Stimulated activated CD8-positive, alpha-beta memory T cell treated with anti-CD3 and anti-CD28 coated beads, Interleukin-4, amount 100 ng/mL, for 24 hours (primary cell): ENCODE results near the gene PLVAP.
A peak's percentile ranks its signal among the peaks of the same experiment; 100 is the strongest.

Experiments used
- DNase-seq: peaks from one replicate; pipeline ENCODE4 v3.0.0-alpha.2; 2020; ENCODE audit warnings: low read depth

PLVAP gene

DNA sequence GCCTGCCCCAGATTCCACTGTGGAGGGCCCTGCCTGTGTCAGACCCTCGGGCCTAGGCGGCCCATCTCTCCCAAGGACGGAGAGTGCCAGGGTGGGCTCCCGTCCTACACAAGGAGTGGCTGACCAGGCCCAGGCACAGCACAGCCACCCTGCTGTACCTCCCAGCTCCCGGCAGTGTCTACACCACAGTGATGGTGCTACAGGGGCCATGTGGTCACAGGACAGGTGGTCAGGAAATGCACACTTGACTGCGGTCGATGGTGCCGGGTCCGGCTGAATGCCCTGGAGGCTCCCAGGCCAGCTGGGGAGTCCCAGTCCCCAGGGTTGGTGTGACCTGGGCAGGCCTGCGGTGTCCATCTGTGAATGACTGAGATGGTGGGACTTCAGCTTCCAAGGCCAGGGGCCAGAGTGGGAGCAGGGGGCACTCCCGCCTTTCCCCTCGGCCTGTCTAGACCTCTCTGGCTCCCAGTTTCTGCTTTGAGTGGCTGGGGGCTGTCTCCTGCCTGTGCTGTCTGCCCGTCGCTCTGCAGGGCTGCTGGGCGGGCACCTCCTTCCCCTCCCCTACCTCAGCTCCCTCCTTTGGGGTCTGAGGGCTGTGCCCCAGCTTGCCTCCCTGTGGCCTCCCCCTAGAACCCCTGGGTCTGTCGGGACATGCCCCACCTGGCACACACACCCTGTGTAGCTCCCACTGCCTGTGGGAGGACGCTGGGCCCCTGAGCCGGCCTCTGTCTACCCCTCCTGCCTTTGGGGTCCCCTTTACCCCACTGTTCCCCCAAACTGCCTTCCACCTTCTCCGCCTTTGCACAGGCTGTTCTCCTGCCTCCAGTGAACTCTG, 55.3 kb downstream of the PLVAP start:
- no peak for DNase-seq

DNA sequence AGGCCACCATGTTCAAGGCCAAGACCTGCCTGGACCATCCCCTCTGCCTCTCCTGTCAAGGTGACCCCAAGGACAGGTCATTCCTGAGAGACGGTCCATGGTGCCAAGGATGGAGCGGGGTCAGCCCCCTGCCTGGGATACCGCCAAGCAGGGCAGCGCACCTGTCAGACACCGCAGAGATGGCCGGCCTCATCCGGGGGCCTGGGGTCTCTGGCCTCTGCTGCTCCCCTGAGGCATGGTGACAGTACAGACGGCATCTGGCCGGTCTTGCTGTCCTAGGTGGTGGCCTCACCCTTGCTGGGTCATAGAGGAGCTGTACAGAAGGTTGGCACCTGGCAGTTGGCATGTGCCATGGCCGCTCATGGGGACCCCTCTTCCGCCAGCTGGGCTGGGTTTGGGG, 56.7 kb downstream of the PLVAP start:
- no peak for DNase-seq

DNA sequence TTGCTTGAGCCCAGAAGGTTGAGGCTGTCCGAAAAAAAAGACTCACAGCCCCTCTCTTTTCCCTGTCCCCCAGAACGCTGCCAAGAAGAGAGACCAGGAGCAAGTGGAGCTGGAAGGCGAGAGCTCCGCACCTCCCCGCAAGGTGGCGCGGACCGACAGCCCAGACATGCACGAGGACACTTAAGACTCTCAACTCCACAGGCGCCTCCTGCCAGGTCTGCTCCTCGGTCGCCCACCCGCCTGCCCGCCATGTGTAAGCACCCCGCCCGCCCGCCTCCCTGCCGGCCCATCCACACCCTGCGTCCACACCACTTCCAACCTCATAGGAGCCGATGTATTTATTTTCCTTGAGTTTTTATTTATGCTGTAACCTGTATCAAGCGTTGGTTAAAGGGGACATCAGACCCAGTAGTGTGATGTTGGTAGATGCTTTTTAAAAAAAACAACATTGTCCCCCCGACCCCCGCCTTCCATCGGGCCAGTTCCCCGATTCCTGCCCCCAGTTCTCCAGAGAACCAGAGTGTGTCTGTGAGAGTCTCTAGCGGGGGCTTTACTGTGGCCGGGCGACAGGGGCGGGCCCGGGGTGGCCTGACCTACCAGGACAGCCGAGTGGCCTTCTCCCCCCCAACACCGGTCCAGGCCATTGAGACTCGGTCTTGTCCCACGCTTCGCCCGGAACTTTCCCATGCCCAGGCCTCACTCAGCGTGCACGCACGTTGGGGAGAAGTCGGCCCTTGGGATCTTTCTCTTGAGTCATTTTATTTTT, 57.5 kb downstream of the PLVAP start:
- no peak for DNase-seq

DNA sequence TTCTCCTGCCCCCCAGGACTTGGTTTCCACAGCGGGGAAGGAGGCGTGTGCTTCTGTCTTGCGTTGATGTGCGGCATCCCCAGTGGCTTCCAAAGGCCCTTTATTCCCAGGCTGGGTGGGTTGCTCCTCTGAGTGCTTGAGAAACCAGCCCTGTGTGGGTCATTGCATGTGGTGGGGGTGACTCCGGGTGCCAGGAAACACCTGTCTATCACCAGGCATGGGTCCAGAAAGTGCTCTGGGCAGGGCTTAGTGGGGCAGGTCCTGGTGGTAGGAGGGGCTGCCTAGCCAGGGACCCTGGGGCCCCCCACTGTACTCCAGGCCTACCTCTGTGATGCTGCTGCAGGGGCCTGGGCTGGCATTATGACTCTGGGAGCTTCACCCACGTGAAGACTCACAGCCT, 58.2 kb downstream of the PLVAP start:
- no peak for DNase-seq

DNA sequence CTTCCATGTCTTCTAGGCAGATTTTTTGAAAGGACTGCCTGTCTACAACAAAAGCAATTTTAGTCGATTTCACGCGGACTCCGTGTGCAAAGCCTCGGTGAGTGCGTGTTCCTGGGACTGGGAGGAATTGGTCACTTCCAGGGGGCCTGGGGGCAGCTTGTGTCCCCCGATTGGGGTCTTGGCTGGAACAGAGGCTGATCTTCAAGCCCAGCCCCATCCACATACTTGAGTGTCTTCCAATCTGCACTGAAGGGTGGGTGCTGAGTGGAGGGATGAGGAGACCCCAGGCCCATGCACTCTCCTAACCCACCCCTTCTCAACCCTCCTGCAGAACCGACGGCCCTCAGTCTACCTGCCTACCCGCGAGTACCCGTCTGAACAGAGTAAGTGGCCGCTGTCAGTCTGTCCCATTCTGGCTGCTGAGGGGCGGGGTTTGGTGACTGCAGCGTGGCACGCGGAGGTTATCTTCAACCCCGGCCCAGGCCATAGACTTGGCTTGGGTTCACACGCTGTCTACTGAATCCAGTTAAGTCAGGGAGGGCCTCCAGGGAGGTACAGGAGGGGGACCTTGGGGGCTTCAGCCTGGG, 63.0 kb downstream of the PLVAP start:
- DNase-seq = no peak

DNA sequence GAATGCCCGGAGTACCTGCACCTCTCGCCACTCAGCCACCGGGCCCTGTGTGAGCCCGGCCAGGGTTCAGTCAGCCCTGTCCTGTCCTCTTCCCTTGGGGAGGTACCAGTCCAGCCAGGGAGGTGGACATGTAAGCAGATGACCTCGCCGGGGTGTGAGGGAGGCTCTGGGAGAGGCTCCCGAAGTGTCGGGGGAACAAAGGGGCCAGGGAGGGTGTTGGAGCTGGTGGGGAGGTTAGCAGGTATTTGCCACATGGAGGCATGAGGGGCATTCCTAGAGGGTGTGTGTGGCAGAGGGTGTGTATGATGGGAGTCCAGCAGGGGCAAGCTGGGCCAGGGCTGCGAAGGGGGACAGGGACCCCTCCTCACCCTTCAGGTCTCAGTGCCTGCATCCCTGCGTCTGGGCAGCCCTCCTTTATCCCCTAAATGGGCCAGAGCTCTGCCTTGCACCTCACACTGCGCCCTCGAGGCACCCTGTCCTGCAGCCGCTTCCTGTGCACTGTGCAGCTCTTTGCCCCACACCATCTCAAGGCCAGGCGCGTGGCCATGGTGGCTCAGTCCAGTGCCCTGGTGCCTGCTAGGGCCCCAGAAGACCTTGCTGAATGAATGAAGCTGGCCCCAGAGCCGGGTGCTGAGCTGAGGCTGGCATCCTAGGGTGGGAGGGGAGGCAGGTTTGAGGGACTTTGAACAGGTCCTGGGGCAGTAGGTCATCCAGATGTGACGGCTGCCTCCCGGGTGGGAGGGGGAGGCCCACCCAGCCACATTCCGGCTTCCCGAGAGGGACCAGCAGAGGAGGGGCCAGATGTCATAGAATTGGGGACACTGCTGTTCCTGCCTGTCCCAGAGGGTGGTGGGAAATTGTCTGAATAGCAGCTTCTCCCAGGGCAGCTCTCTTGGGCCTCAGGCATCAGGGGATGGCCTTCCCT, 64.7 kb downstream of the PLVAP start:
- no peak for DNase-seq

DNA sequence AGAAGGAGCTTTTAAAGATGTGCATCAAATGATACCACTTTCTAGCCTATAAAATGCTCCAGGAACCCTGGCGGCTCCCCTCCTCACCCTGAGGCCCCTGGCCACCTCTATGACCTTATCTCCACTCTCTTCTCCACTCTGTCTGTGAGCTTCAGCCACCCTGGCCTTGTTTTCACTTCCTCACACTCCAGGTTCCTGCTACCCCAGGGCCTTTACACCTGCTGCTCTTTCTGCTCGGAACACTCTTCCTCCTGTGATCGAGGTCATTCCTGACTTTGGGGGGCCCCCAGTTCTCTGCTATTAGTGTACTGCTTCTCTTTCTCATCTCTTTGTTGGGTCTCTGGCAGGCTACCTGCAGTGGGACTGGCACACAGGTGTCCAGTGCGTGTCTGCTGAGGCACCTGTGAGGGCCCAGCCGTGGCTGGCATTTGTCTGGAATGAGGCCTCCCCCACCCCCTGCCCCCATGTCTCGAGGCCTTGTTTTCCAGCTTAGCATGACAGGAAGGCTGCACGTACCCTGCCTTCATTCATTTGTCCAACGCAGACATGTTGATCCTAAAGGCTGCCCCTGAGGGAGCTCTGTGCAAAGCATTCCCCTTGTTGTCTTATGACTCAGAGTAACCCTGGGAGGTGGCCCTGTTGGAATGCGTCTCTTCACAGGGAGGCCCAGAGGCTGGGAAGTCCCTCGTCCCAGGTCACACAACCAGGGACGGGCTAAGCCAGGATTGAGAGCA, 65.5 kb downstream of the PLVAP start:
- DNase-seq = no peak

DNA sequence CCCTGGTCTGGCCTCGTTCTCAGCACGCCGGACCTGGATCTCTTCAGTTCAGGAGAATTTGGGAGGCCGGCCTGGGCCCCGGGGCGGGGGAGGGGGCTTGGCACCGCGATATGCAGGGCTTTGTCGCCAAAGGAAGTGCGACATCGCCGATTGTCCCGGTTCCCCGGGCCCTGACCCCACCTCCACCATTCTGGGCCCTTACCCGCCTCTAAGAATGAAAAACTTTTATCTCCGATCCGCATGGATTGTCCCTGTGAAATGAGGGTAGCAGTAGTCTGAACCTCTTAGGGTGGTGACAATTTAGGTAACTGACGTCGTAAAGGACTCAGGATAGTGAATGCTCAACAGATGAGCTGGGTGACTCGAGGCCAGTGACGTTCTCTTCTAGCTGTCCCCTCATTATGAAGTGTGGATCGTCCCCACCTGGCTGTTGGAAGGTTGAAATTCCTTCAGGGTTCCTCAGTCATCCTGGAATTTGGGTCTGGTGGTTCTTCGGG, 67.1 kb downstream of the PLVAP start:
- DNase-seq = no peak

DNA sequence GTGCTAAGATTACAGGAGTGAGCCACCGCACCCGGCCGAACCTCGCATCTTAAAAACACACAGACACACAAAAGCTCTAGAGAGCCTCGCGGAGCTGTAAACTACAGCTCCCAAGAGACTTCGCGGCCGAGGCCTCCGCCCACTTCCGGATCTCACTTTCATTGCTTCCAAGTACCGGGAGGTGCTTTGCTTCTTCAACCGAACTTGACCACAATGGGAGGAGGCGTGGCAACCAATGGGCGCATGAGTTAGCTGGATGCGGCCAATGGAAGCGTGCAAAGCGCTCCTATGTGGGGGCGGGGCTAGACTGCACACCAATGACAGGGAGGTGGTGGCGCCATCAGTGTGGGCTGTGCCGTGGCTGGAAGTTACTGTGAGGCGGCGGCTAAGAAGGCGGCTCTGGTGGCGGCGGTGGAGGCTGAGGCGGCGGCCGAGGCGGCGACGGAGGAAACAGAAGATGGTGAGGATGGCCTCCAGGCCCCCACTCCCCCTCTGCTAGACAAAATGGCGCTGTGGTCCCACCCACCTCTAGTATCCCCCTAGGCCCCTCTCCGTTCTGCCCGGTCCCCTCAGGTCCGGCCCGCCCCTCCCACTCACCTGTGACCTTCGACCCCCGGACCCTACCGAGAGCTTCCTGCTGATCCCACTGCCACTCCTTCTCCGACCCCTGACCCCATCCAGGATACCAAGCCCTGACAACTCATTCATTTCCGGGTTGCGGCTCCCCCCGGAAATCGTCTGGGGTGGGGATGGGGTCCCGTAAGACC, 67.8 kb downstream of the PLVAP start, which contains the start of gene DDA1:
Gene DDA1 (plus strand): TSS at position 366 of the 767 bp plus-strand sequence. CDS start 92 bp downstream, at position 458.
- peak; percentile 99 for DNase-seq

DNA sequence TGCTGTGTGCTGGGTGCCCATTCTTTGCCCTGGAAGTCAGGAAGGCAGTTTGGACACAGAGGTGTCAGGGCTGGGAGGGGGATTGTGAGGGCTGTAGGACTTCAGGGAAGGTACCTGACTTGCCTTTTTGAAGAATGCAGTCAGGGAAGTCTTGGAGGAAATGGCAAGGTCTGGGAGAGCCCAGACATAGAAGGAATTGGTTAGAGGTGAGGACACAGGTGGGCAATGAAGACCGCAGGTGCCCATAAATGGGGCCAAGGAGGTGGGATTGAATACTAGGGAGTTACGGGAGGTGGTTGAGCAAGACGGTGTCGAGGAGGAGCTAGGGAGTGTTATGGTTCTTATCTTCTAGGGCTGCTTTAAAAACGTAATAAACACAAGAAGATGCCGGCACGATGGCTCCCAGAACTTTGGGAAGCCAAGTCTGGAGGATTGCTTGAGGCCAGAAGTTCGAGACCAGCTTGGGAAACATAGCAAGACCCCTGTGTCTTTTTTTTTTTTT, 69.2 kb downstream of the PLVAP start:
- DNase-seq = no peak

DNA sequence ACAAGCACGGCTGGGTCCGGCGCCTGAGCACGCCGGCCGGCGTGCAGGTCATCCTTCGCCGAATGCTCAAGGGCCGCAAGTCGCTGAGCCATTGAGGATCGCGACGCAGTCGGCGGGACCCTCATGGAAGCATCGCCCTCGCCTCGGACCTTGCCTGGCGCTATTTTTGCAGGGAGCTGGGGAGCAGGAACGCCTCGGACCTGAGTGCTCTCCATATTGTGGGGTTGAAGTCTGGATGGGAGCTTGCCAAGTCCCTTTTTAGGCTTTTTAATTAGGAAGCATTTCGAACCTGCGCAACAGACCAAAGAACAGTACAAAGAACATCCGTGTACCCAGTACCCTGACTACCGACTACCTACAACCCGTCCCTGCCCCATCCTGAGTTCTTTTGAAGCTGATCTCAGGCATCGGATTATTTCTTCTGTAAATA, 70.8 kb downstream of the PLVAP start:
- DNase-seq = no peak

DNA sequence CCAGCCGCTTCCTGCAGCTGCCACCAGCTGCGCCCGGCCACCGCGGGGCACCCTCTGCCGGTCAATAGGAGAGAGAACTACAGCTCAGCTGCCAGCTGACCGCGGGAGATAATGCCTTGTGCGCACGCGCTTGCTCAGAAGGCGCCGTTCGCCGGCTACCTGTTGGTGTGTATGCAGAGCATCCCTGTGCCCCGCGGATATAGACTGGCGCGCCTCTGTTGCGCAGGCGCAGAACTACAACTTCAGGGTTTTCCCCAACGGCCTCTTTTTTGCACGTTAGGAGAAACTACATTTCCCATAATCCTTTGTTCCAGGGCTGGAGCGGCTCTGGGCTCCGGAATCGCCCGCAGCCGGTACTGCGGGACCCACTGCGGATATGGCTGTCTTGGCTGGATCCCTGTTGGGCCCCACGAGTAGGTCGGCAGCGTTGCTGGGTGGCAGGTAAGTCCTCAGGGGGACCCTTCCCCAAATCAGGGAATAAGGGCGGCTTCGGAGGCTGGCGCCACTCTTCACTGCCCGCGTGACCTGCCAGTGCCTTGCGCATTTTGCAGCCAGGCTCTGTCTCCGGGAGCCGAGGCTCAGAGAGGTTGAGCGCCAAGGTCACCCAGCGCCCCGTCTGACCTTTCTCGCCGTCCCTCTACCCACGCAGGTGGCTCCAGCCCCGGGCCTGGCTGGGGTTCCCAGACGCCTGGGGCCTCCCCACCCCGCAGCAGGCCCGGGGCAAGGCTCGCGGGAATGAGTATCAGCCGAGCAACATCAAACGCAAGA, 71.4 kb downstream of the PLVAP start, which contains the start of gene MRPL34:
Gene MRPL34 (plus strand): TSS at position 356 of the 768 bp plus-strand sequence. CDS start 21 bp downstream, at position 377.
- DNase-seq = peak; percentile 91

DNA sequence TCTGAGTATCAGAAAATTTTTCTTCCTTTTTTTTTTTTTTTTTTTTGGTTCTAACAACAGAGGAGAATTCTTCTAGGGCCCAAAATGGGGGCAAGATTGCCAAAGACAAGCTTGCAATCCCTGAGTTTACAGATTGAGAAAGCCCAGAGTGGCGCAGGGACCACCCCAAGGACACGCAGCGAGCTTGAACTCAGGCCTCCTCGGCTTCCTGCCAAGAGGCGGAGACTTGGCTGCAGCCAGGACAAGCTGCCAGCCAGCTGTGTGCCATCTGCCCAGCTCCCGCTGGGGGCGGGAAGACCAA, 72.0 kb downstream of the PLVAP start:
- DNase-seq = no peak

DNA sequence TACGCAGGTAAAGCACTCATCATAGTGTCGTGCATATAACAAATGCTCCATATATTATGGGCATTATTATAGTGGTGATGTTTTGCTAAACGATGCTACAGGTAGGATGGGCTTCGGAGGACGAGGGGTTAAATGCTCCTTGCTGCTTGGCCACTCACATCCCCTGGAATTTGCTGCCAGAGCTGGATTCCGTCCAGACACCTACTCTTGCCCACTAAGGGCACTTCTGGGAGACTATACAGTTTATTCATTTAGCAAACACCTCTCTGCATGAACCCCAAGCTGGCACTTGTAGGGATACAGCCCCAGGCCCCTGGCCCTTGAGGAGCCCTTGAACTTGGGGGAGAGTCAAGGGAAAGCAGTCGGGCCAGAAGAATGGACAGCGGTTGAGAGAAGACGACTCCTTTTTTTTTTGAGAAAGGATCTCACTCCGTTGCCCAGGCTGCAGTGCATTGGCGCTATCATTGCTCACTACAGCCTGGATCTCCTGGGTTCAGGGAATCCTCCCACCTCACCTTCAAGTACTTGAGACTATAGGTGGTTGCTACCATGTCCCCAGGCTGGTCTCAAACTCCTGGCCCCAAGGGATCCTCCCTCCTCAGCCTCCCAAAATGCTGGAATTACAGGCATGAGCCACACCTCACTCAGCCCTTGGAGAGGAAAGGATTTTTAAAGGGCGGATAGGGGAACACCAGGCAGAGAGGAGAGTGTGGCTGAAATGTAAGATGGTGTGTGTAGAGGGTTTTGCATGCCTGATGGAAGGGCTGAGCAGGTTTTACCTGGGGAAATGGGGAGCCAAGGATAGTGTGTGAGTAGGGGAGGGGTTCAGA, 72.5 kb downstream of the PLVAP start:
- DNase-seq = no peak

DNA sequence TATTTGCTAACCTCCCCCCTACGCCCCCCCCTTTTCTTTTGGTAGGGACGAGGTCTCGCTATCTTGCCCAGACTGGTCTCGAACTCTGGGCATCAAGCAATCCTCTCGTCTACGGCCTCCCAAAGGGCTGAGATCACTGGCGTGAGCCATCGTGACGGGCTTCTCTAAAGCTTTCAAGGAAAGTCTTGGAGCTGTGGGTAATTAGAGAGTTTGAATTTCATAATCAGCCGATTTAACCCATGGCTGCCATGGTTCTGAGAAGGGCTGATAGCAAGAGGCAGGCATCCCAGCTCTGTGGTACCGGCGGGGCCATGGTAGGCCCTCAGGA, 73.2 kb downstream of the PLVAP start:
- DNase-seq = no peak

DNA sequence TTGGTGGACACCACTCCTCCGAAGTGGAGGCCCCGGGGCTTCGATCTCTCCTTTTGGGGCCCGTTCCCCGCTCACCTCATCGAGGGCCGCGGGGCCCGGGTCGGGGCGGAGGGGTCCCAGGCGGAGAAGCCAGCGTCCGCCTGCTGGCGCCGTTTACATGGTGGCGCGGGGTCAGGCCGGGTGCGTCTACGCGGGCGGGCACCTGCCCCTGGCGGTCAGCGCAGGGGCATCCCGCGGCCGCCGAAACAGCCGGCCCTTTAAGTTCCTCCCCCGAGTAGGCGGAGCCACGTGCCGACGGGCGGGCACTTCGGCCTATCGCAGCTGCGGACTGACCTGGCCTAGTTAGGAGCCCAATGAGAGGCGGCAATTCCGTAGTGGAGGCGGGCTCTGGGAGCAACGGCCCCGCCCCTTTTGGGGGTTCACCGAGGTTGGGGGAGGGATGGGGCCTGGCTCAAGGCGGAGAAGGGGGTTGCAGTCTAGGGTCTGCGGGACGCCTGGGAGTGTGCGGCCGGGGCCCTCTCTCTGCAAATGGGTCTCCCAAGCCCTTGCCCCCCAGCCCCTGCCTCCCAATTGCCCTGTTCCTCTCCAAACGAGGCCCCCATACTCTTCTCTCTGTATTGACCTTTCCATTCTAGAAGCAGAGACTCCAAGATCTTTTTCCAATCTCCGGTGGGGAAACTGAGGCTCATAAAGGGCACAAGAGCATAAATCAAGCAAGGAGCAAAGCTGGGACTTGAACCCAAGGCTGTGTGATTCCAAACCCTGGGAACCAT, 73.8 kb downstream of the PLVAP start, which contains the start of gene ABHD8:
Gene ABHD8 (minus strand): TSS at position 259 of the 773 bp plus-strand sequence. CDS start 1,809 bp downstream, outside the sequence.
- DNase-seq = peak; percentile 91

DNA sequence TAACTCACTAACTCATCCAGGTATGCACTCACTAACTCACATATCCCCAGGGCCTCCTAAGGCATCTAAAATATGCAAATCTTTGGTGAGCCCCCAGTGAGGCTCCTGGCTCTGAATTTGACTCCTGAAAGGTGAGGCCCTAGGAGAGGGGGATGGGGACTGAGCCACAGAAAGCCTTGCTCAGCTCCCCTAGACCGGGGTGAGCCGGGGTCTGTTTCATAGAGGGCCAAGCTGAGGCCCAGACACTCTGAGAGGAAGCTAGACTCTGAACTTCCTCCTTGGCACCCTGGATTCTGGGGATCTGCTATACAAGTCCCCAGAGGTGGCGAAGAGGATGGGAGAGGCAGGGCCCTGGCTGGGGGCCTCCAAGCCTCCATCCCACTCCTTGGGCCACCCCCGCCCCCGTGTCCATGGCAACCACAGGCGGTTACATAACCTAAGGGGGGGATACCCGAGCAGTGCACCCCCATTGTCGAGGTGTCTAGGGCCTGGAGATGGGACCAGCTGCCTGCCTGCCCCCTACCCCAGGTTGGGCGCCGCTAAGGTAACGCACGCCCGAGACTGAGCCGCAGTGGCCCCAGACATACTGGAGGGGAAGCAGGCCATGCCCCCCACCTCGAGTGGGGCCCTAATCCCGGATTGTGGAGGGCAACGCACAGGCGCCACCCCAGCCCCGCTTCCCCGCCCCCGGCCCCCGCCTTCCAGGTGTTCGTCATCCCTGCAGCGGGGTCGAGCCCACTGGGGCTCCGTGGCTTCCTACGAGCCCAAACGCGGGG, 74.6 kb downstream of the PLVAP start:
- no peak for DNase-seq
